CD8-positive, alpha-beta memory T cell (primary cell): ENCODE measurements around the gene CEBPB. TPM values are rescaled to one million over a fixed set of nuclear protein-coding genes. Genes with fewer than 3 reads are reported as not detected.

Experiments
- CTCF ChIA-PET: fragments of 350-600 bp; sonication (Branson Sonifier 250); formaldehyde crosslinking; loops from one replicate; lab custom pipeline; 2021; ENCODE audit warnings: antibody characterized with exemption; lab: Charles Lee
- POLR2A ChIA-PET: fragments of 350-600 bp; sonication (Branson Sonifier 250); formaldehyde crosslinking; loops from one replicate; lab custom pipeline; 2021; ENCODE audit warnings: antibody characterized with exemption; lab: Charles Lee
- DNase-seq, 5 donors: peaks; one replicate each; pipeline versions ENCODE4 v3.0.0 to v3.0.0-alpha.2; 2020 to 2022; ENCODE audit warnings: mixed read lengths in 1 of 5
- H3K27ac ChIP-seq: one replicate; pipeline ENCODE4 v1.7.0; 2013; ENCODE audit warnings: low read depth, mild to moderate bottlenecking, low read length, moderate library complexity
- H3K27me3 ChIP-seq: 2 replicates; pipeline ENCODE4 v1.7.0; 2013; ENCODE audit warnings: low read length, mild to moderate bottlenecking; ENCODE audit not compliant: insufficient read depth, poor library complexity, severe bottlenecking
- H3K36me3 ChIP-seq: 2 replicates; pipeline ENCODE4 v1.7.0; 2013; ENCODE audit warnings: mild to moderate bottlenecking, low read length, moderate library complexity; ENCODE audit not compliant: insufficient read depth
- H3K4me1 ChIP-seq: 2 replicates; pipeline ENCODE4 v1.7.0; 2013; ENCODE audit warnings: mild to moderate bottlenecking, low read length, moderate library complexity; ENCODE audit not compliant: insufficient read depth
- H3K4me3 ChIP-seq: 2 replicates; pipeline ENCODE4 v1.7.0; 2013; ENCODE audit warnings: mild to moderate bottlenecking, low read length
- H3K9me3 ChIP-seq: 2 replicates; pipeline ENCODE4 v1.7.0; 2013; ENCODE audit warnings: mild to moderate bottlenecking, low read length
- H3K27ac Mint-ChIP-seq, 8 donors: one replicate each; pipeline ENCODE4 v1.8.0; 2020 to 2021; ENCODE audit warnings: mixed read lengths in 8 of 8, mild to moderate bottlenecking in 6 of 8, inconsistent platforms in 3 of 8, moderate library complexity in 3 of 8
- H3K27me3 Mint-ChIP-seq, 2 donors: one replicate each; pipeline ENCODE4 v1.8.0; 2020 to 2021; ENCODE audit warnings: mixed read lengths in 2 of 2, mild to moderate bottlenecking in 1 of 2, moderate library complexity in 1 of 2
- H3K36me3 Mint-ChIP-seq, 3 donors: one replicate each; pipeline ENCODE4 v1.8.0; 2020 to 2021; ENCODE audit warnings: mixed read lengths in 3 of 3, inconsistent platforms in 1 of 3, mild to moderate bottlenecking in 1 of 3
- H3K4me1 Mint-ChIP-seq, 3 donors: one replicate each; pipeline ENCODE4 v1.8.0; 2020 to 2021; ENCODE audit warnings: mixed read lengths in 3 of 3, inconsistent platforms in 1 of 3, mild to moderate bottlenecking in 1 of 3
- H3K4me3 Mint-ChIP-seq, 7 donors: one replicate each; pipeline ENCODE4 v1.8.0; 2020 to 2021; ENCODE audit warnings: mixed read lengths in 7 of 7, mild to moderate bottlenecking in 6 of 7, moderate library complexity in 4 of 7, inconsistent platforms in 2 of 7
- H3K9me3 Mint-ChIP-seq, 5 donors: one replicate each; pipeline ENCODE4 v1.8.0; 2020 to 2022; ENCODE audit warnings: mixed read lengths in 5 of 5, mild to moderate bottlenecking in 3 of 5, moderate library complexity in 2 of 5, inconsistent platforms in 1 of 5
- polyA plus RNA-seq: library from polyadenylated mRNA; unstranded; fragments of 300-500 nt; fragmentation: Illumina TruSeq; gene quantifications from one replicate; pipeline ENCODE4 v1.2.3, GENCODE V29; 2021
- total RNA-seq, 2 experiments: library from RNA; stranded (reverse); gene quantifications; one replicate each; pipeline ENCODE4 v1.2.3, GENCODE V29; 2021

The CEBPB gene
- 10 to 100 TPM; 25.3 to 29.1 TPM for total RNA-seq
- 27.0 TPM for polyA plus RNA-seq

GRCh38 chr20:50190251-50191064 is at the start of gene CEBPB:
TSS of gene CEBPB (plus strand) at chr20:50190830. CDS start at chr20:50191034, 204 bp downstream.
- Mint-ChIP-seq H3K9me3 (no peaks in the 10 kb centered on the region), H3K4me3 (peak within 1 kb of the TSS; percentile 74 to 96 (median 84)), H3K27me3 (peaks cover 4 to 8% of the 10 kb centered on the region in 2 donors), H3K36me3 (peaks cover 0 to 13% (median 0%) of the 10 kb centered on the region in 3 donors), H3K27ac (peak within 1 kb of the TSS; percentile 17 to 92 (median 83)), H3K4me1 (peaks cover 32 to 40% (median 33%) of the 10 kb centered on the region in 3 donors)
- peak within 1 kb of the TSS; percentile 74 for H3K4me3 ChIP-seq
- H3K27ac ChIP-seq = peak within 1 kb of the TSS; percentile 85
- ChIA-PET CTCF (interaction anchor here (0.8 to 4.1 kb wide), 11 partner anchors 20 to 398 kb away, joined by 3 to 65 read pairs (median 4); no protein-coding TSS in a partner anchor), POLR2A (interaction anchor here (0.6 to 2.0 kb wide), 11 partner anchors 17 to 321 kb away, joined by 3 to 9 read pairs (median 4); partner anchors contain the start of gene PTPN1)
- H3K27me3 ChIP-seq = no peaks in the 10 kb centered on the region
- DNase-seq = peak; percentile 73 to 90 (median 80)
- H3K4me1 ChIP-seq = peaks cover 22% of the 10 kb centered on the region
- no peaks in the 10 kb centered on the region for H3K36me3 ChIP-seq
- H3K9me3 ChIP-seq = no peaks in the 10 kb centered on the region

GRCh38 chr20:50141018-50141675 is 49.5 kb upstream of the CEBPB start:
- DNase-seq = no peak
- peaks cover 0 to 65% (median 18%) of the 10 kb centered on the region in 3 donors for H3K36me3 Mint-ChIP-seq
- CTCF ChIA-PET = interaction anchor here (0.6 to 4.1 kb wide), 3 partner anchors 11 to 28 kb away, joined by 3 to 12 read pairs (median 5); no protein-coding TSS in a partner anchor
- no peaks in the 10 kb centered on the region for H3K27me3 ChIP-seq
- H3K9me3 Mint-ChIP-seq = no peaks in the 10 kb centered on the region
- H3K4me1 Mint-ChIP-seq = peaks cover 29 to 52% (median 30%) of the 10 kb centered on the region in 3 donors
- peaks cover 7% of the 10 kb centered on the region for H3K4me1 ChIP-seq
- no peak overlapping the region for H3K4me3 Mint-ChIP-seq
- no peak overlapping the region for H3K4me3 ChIP-seq
- no peak overlapping the region for H3K27ac ChIP-seq
- H3K9me3 ChIP-seq = no peaks in the 10 kb centered on the region
- H3K27ac Mint-ChIP-seq = peak overlapping the region in 1 of 8 donors; percentile 72
- POLR2A ChIA-PET = no interaction called here
- H3K27me3 Mint-ChIP-seq = peaks cover 0 to 1% of the 10 kb centered on the region in 2 donors
- H3K36me3 ChIP-seq = peaks cover 16% of the 10 kb centered on the region

GRCh38 chr20:50141811-50142561 is 48.6 kb upstream of the CEBPB start:
- peaks cover 37 to 57% (median 39%) of the 10 kb centered on the region in 3 donors for H3K4me1 Mint-ChIP-seq
- H3K27me3 Mint-ChIP-seq = peaks cover 0 to 1% of the 10 kb centered on the region in 2 donors
- H3K27ac Mint-ChIP-seq = peak overlapping the region in 2 of 8 donors; percentile 23 to 54
- peaks cover 0 to 65% (median 18%) of the 10 kb centered on the region in 3 donors for H3K36me3 Mint-ChIP-seq
- no peak overlapping the region for H3K27ac ChIP-seq
- ChIA-PET CTCF (interaction anchor here (0.6 to 4.1 kb wide), 3 partner anchors 11 to 27 kb away, joined by 3 to 12 read pairs (median 5); no protein-coding TSS in a partner anchor), POLR2A (no interaction called here)
- no peaks in the 10 kb centered on the region for H3K9me3 ChIP-seq
- peaks cover 16% of the 10 kb centered on the region for H3K36me3 ChIP-seq
- H3K4me3 ChIP-seq = no peak overlapping the region
- peaks cover 15% of the 10 kb centered on the region for H3K4me1 ChIP-seq
- DNase-seq = no peak
- H3K27me3 ChIP-seq = no peaks in the 10 kb centered on the region
- no peaks in the 10 kb centered on the region for H3K9me3 Mint-ChIP-seq
- no peak overlapping the region for H3K4me3 Mint-ChIP-seq

GRCh38 chr20:50142812-50143211 is 47.8 kb upstream of the CEBPB start:
- Histone ChIP-seq H3K9me3 (no peaks in the 10 kb centered on the region), H3K27ac (no peak overlapping the region), H3K4me3 (no peak overlapping the region), H3K4me1 (peaks cover 23% of the 10 kb centered on the region), H3K27me3 (no peaks in the 10 kb centered on the region), H3K36me3 (peaks cover 16% of the 10 kb centered on the region)
- Mint-ChIP-seq H3K4me1 (peaks cover 45 to 57% (median 45%) of the 10 kb centered on the region in 3 donors), H3K4me3 (no peak overlapping the region), H3K27me3 (peaks cover 0 to 1% of the 10 kb centered on the region in 2 donors), H3K36me3 (peaks cover 0 to 63% (median 18%) of the 10 kb centered on the region in 3 donors), H3K9me3 (no peaks in the 10 kb centered on the region), H3K27ac (peak overlapping the region in 5 of 8 donors; percentile 6 to 68 (median 36))
- ChIA-PET POLR2A (no interaction called here), CTCF (no interaction called here)
- no peak for DNase-seq

GRCh38 chr20:50144362-50144761 is 46.3 kb upstream of the CEBPB start:
- no peak for DNase-seq
- H3K4me3 ChIP-seq = no peak overlapping the region
- Mint-ChIP-seq H3K36me3 (peaks cover 0 to 61% (median 15%) of the 10 kb centered on the region in 3 donors), H3K9me3 (no peaks in the 10 kb centered on the region), H3K27ac (peak overlapping the region in 4 of 8 donors; percentile 23 to 78 (median 32)), H3K27me3 (peaks cover 0 to 2% of the 10 kb centered on the region in 2 donors), H3K4me3 (no peak overlapping the region), H3K4me1 (peaks cover 54 to 64% (median 56%) of the 10 kb centered on the region in 3 donors)
- H3K4me1 ChIP-seq = peaks cover 29% of the 10 kb centered on the region
- ChIA-PET CTCF (interaction anchor here (1.2 kb wide), 1 partner anchor 23 kb away, joined by 4 read pairs; no protein-coding TSS in a partner anchor), POLR2A (no interaction called here)
- no peaks in the 10 kb centered on the region for H3K27me3 ChIP-seq
- H3K36me3 ChIP-seq = peaks cover 16% of the 10 kb centered on the region
- no peaks in the 10 kb centered on the region for H3K9me3 ChIP-seq
- H3K27ac ChIP-seq = no peak overlapping the region

GRCh38 chr20:50145566-50145965 is 45.1 kb upstream of the CEBPB start:
- Histone ChIP-seq H3K36me3 (peaks cover 16% of the 10 kb centered on the region), H3K27me3 (no peaks in the 10 kb centered on the region), H3K9me3 (no peaks in the 10 kb centered on the region), H3K4me3 (no peak overlapping the region), H3K27ac (no peak overlapping the region), H3K4me1 (peaks cover 29% of the 10 kb centered on the region)
- Mint-ChIP-seq H3K9me3 (no peaks in the 10 kb centered on the region), H3K27ac (peak overlapping the region in 5 of 8 donors; percentile 40 to 98 (median 91)), H3K27me3 (peaks cover 0 to 2% of the 10 kb centered on the region in 2 donors), H3K4me3 (peak overlapping the region in 1 of 7 donors; percentile 86), H3K4me1 (peaks cover 55 to 67% (median 56%) of the 10 kb centered on the region in 3 donors), H3K36me3 (peaks cover 0 to 60% (median 11%) of the 10 kb centered on the region in 3 donors)
- no peak for DNase-seq
- ChIA-PET CTCF (no interaction called here), POLR2A (no interaction called here)

GRCh38 chr20:50146214-50146613 is 44.4 kb upstream of the CEBPB start:
- DNase-seq = no peak
- Mint-ChIP-seq H3K36me3 (peaks cover 0 to 57% (median 11%) of the 10 kb centered on the region in 3 donors), H3K27ac (peak overlapping the region; percentile 91 to 98 (median 96)), H3K4me3 (peak overlapping the region in 6 of 7 donors; percentile 67 to 86 (median 84)), H3K4me1 (peaks cover 57 to 72% (median 60%) of the 10 kb centered on the region in 3 donors), H3K27me3 (peaks cover 0 to 2% of the 10 kb centered on the region in 2 donors), H3K9me3 (no peaks in the 10 kb centered on the region)
- Histone ChIP-seq H3K4me3 (peak overlapping the region; percentile 60), H3K4me1 (peaks cover 32% of the 10 kb centered on the region), H3K27me3 (no peaks in the 10 kb centered on the region), H3K27ac (peak overlapping the region; percentile 66), H3K36me3 (peaks cover 16% of the 10 kb centered on the region), H3K9me3 (no peaks in the 10 kb centered on the region)
- ChIA-PET POLR2A (interaction anchor here (0.5 kb wide), 1 partner anchor 76 kb away, joined by 3 read pairs; no protein-coding TSS in a partner anchor), CTCF (interaction anchor here (1.3 to 3.3 kb wide), 2 partner anchors 23 to 36 kb away, joined by 4 to 14 read pairs; no protein-coding TSS in a partner anchor)
